Measurements from ENCODE around the gene OR9G1. TPM values are rescaled to one million over a fixed set of nuclear protein-coding genes. Genes with fewer than 3 reads are reported as not detected.

OR9G1 gene
- total and polyA plus RNA-seq, 2 of the 8 experiments (the other 6 are each of a cell fraction or from before 2014, with no cell fraction given): not detected

GRCh38 chr11:56750190-56750589 lies 51.3 kb downstream of the OR9G1 start:
- no peak overlapping the region for H4K8ac ChIP-seq (ENCODE audit: extremely low read depth, insufficient read depth, low read length)
- no peak overlapping the region for H3K23ac ChIP-seq (ENCODE audit: insufficient read length)
- no peaks in the 10 kb centered on the region for H3K27me3 ChIP-seq (replicated peaks in 1 of 4; ENCODE audit: control insufficient read depth in 3 of 4, extremely low read depth in 1 of 4, insufficient read depth in 3 of 4, low read length in 3 of 4)
- no peak overlapping the region for H3K18ac ChIP-seq (ENCODE audit: extremely low read depth, low read length)
- H3K4ac ChIP-seq (replicated peaks; ENCODE audit: insufficient read length, low read depth, low read length): no peak overlapping the region
- no peak overlapping the region for H2AFZ ChIP-seq (ENCODE audit: low read length)
- no peak overlapping the region for H2BK15ac ChIP-seq (ENCODE audit: low read length)
- H3K4me3 ChIP-seq (ENCODE audit: extremely low read depth in 1 of 4, insufficient read depth in 2 of 4, low read depth in 3 of 4, low read length in 4 of 4): no peak overlapping the region
- H3K56ac ChIP-seq (replicated peaks; ENCODE audit: insufficient read length, low read depth, low read length): no peak overlapping the region
- no peak overlapping the region for H4K91ac ChIP-seq (replicated peaks; ENCODE audit: insufficient read length, low read length)
- no peaks in the 10 kb centered on the region for H3K36me3 ChIP-seq (ENCODE audit: control insufficient read depth in 2 of 4, insufficient read depth in 4 of 4, low read length in 3 of 4)
- H2BK20ac ChIP-seq (ENCODE audit: low read length): no peak overlapping the region
- POLR2A ChIA-PET (ENCODE audit: partially characterized antibody): no interaction called here
- no peaks in the 10 kb centered on the region for H4K20me1 ChIP-seq (replicated peaks in 1 of 2; ENCODE audit: control insufficient read depth in 1 of 2, insufficient read depth in 2 of 2, low read length in 2 of 2)
- WGBS, 2 experiments (ENCODE audit: extremely low coverage in 1 of 2, insufficient coverage in 1 of 2, insufficient read length in 1 of 2, insufficient replicate concordance in 2 of 2, low coverage in 1 of 2, low lambda C conversion rate in 2 of 2, missing lambda C conversion rate in 1 of 2): 86% methylated on average over 5 of the region's 5 CpGs; no CpG with 5 or more reads in 1 of the 2 experiments
- no peaks in the 10 kb centered on the region; a peak in 1 of 4 replicates for H3K9me3 ChIP-seq (ENCODE audit: insufficient read depth in 2 of 2, low read depth in 1 of 2, low read length in 1 of 2)
- no peak overlapping the region for H3K9ac ChIP-seq (replicated peaks in 1 of 4; ENCODE audit: extremely low read depth in 1 of 4, low read depth in 3 of 4, low read length in 3 of 4)
- DNase-seq (ENCODE audit: low read depth in 1 of 2, low spot score in 2 of 2) (peak in 1 of 2 experiments; percentile 9), FAIRE-seq (no peak)
- H3K23me2 ChIP-seq (ENCODE audit: low read depth, low read length): no peaks in the 10 kb centered on the region
- no peak overlapping the region for H2BK120ac ChIP-seq (replicated peaks; ENCODE audit: low read depth, low read length)
- H4K5ac ChIP-seq (ENCODE audit: insufficient read length, low read depth, low read length): no peak overlapping the region
- CTCF ChIA-PET (ENCODE audit: partially characterized antibody): interaction anchor here (0.7 to 1.6 kb wide), 6 partner anchors 12 to 796 kb away, joined by 3 to 5 read pairs (median 4); no protein-coding TSS in a partner anchor
- no peak overlapping the region for H2BK5ac ChIP-seq (ENCODE audit: low read depth, low read length)
- no peak overlapping the region for H3K27ac ChIP-seq (ENCODE audit: low read depth, low read length)
- no peak overlapping the region for H3K14ac ChIP-seq (ENCODE audit: insufficient read length)
- H3K79me1 ChIP-seq (ENCODE audit: low read depth, low read length): no peaks in the 10 kb centered on the region
- H3K4me2 ChIP-seq (ENCODE audit: insufficient read depth in 1 of 2, low read depth in 2 of 2, low read length in 2 of 2): no peak overlapping the region
- no peak overlapping the region for H2AK5ac ChIP-seq (ENCODE audit: low read depth, low read length)
- no peak overlapping the region for H2BK12ac ChIP-seq (ENCODE audit: low read depth, low read length)
- no peaks in the 10 kb centered on the region for H3K79me2 ChIP-seq (ENCODE audit: control insufficient read depth in 1 of 2, insufficient read depth in 2 of 2, low read length in 2 of 2)
- H3K4me1 ChIP-seq (replicated peaks in 1 of 4; ENCODE audit: control insufficient read depth in 3 of 4, insufficient read depth in 4 of 4, low read length in 3 of 4): peaks cover 0 to 3% (median 1%) of the 10 kb centered on the region in 4 experiments; a peak in 1 of 7 replicates
- TF ChIP-seq POU5F1 (IDR thresholded peaks at IDR 0.05; ENCODE audit: low read depth, low read length) (no peak), JUN (IDR thresholded peaks at IDR 0.05; ENCODE audit: low read depth, low read length) (no peak), CREB1 (IDR thresholded peaks at IDR 0.05) (no peak), PHF8 (conservative IDR thresholded peaks at IDR 0.05; ENCODE audit: low read depth, low read length) (no peak), CEBPB (IDR thresholded peaks at IDR 0.05; ENCODE audit: low read depth, low read length) (peak; percentile 93), SP1 (IDR thresholded peaks at IDR 0.05; ENCODE audit: low read depth, low read length) (no peak), GABPA (IDR thresholded peaks at IDR 0.05; ENCODE audit: borderline replicate concordance, insufficient read depth, low read length) (no peak), BRCA1 (IDR thresholded peaks at IDR 0.05; ENCODE audit: low read depth, low read length) (no peak), CHD1 (IDR thresholded peaks at IDR 0.05; ENCODE audit: low read depth, low read length) (no peak), RAD21 (IDR thresholded peaks at IDR 0.05 in 1 of 2, conservative IDR thresholded peaks at IDR 0.05 in 1 of 2; ENCODE audit: low read depth in 2 of 2, low read length in 2 of 2) (peak; percentile 28 to 54; a peak in 3 of 4 replicates), MAX (IDR thresholded peaks at IDR 0.05) (no peak), EP300 (IDR thresholded peaks at IDR 0.05; ENCODE audit: borderline replicate concordance in 1 of 2, low read depth in 2 of 2, low read length in 2 of 2) (no peak)
- TF ChIP-seq, protein P1, sequence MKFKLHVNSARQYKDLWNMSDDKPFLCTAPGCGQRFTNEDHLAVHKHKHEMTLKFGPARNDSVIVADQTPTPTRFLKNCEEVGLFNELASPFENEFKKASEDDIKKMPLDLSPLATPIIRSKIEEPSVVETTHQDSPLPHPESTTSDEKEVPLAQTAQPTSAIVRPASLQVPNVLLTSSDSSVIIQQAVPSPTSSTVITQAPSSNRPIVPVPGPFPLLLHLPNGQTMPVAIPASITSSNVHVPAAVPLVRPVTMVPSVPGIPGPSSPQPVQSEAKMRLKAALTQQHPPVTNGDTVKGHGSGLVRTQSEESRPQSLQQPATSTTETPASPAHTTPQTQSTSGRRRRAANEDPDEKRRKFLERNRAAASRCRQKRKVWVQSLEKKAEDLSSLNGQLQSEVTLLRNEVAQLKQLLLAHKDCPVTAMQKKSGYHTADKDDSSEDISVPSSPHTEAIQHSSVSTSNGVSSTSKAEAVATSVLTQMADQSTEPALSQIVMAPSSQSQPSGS (IDR thresholded peaks at IDR 0.05; ENCODE audit: low read length): no peak

Data from H1 (cell line).